GM19043 (cell line): Measurements from ENCODE around the gene TNFSF10.
"Not testable (repeated sequence)": the region's sequence is repeated elsewhere in the genome, so short reads cannot be mapped to it uniquely, and the experiment has no call there.

Experiments used
- ATAC-seq: cut with Tn5 transposase; IDR thresholded peaks from one replicate; pipeline ENCODE4 v1.9.1; 2021; ENCODE audit warnings: low read depth; ENCODE audit not compliant: unreplicated experiment

TNFSF10 gene

DNA sequence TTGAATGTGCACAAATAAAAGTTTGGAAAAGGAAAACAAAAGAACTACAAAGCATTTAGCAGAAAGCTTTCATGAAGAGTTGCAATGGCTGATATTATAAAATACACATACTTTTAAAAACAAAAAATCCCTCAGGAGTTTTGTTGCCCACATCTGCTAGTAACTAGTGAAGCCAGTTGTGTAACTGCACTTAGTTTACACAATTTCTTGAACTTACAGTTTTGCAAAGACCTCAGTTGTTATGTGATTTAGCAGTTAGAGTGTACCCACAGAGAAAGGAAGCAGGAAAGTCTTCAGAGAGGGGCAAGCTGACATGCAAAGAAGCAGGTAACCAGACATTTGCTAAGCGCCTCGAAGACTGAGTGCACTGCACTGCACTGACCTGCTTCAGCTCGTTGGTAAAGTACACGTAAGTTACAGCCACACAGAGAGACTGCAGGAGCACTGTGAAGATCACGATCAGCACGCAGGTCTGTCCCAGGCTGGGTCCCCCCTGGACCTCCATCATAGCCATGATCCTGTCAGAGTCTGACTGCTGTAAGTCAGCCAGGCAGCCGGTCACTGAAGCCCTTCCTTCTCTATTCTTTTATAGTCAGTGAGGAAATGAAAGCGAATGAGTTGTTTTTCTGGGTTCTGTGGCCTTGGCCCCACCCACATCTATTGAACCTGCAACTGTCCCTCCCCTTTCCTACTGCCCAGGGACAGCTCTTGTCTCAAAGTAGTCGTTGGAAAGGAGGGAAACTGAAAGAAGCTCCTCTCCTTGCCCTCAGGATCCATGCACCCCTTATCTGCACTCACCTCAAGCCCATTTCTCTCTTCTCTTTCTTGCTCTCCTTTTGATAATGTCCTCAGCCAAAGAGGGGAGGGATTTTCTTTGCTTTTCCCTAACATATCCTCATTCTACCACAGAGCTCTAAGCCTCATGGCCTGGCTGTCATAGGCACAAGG is at the start of gene TNFSF10:
Gene TNFSF10, minus strand, starts transcription at position 560 of the 948 bp plus-strand sequence. Its CDS starts 46 bp downstream, at position 514.
- peak; percentile 79 for ATAC-seq

GRCh38 chr3:172569128-172570008 is 46.1 kb upstream of the TNFSF10 start:
- no peak for ATAC-seq

DNA sequence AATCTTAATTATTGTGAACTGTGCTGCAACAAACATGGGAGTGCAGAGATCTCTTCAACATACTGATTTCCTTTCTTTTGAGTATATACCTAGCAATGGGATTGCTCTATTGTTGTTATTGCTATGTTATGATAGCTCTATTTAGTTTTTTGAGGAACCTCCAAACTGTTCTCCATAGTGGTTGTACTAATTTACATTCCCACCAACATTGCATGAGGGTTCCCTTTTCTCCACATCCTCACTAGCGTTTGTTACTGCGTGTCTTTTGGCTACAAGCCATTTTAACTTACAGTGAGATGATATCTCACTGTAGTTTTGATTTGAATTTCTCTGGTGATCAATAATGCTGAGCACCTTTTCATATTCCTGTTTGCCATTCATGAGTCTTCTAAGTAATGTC is 45.5 kb upstream of the TNFSF10 start:
- ATAC-seq, result no peak

GRCh38 chr3:172566785-172567184 is 43.6 kb upstream of the TNFSF10 start:
- not testable (repeated sequence) for ATAC-seq

DNA sequence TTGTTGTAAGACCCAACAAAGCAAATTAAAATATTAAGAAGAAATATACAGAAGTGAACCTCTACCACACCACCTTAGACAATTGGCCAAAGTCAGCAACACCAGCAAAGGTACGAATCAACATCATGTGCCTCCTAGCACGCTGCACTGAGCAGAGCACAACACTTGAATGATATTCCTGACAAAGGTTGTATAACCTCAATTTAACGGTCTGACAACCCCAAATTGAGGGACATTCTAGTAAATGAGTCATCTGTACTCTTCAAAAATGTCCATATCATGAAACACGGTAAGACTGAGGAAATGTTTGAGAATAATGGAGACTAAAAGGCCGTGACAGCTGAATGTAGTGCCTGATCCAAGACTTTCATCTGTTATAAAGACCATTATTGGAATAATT is 41.3 kb upstream of the TNFSF10 start:
- no peak for ATAC-seq

DNA sequence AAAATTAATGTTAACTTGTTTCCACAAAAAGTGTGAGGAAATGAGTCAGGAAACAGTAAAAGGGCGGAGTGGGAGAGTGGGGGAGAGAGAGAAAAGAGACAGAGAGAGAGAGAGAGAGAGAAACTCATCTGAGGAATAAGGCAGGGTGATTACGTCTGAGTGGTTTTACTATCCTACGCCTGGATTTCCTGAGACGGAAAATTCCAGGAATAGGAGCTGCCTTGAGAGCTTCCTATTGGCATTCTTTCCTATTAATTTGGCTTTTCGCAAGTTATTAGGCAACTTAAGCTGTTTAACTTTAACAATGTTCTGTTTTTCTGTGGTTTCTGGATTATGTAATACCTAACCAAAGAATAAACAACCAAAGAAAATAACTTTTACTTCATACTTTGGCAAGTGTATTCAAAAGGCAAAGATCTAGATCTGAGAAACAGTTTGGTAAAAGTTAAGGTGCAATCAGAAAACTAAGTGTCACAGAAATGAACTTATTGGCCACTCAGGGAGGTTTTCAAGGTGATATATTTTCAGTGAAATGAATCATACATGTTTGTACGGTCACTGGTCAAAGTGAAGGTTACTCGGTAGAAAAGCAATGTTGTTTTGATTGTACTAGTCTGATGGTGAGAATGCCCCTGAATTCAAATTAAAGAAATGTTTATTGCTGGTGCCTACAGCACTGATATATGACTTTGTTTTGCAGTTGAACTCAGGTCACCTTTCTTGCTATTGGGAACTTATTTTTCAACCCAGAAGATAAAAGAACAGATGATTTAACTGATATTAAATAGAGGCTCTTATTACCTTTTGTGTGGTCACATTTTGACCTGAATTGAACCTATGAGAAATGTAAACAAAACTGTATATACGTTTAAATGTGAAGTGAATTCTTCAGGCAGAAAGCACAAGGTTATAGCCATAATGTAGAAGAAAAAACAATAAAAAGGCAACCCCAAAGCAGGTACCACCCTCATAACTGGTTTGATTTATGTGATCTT is 39.9 kb upstream of the TNFSF10 start:
- peak; percentile 63 for ATAC-seq

DNA sequence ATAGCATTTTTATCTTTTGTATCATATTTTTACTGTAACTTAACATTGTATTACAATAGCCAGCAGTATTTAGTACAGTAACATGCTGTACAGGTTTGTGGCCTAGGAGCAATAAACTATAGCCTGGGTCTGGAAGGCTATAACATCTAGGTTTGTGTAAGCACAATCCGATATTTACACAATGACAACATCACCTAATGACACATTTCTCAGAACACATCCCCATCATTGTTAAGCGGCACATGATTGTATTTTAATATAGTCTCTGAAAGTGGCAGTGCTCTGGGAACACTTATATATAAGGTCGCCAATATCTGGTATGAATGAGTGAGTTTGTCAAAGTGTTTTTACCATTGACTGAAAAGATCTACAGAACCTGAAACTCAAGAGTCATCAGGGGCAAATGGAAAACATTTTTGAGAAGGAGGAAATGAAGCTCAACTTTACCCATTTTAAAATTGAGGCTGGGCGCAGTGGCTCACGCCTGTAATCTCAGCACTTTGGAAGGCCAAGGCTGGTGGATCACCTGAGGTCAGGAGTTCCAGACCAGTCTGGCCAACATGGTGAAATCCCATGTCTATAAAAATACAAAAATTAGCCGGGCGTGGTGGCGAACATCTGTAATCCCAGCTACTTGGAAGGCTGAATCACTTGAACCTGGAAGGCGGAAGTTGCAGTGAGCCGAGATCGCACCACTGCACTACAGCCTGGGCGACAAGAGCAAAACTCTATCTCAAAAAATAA is 38.8 kb upstream of the TNFSF10 start:
- no peak for ATAC-seq

- ATAC-seq, result no peak
Measured at GRCh38 chr3:172560586-172560985, 37.4 kb upstream of the TNFSF10 start.

DNA sequence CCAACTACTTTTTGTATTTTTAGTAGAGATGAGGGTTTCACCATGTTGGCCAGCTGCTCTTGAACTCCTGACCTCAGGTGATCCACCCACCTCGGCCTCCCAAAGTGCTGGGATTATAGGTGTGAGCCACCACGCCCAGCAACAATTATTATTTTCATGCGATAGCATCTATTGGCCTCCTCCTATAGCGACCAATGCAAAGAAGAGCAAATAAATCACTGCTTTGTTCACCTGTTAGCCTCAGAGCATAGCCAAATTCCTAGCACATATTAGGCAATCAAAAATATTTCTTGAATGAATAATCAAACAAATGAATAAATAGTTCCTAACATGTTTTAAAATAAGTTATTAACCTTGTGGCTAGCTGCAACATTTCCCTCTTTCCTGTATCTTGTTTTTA is 36.8 kb upstream of the TNFSF10 start:
- no peak for ATAC-seq

DNA sequence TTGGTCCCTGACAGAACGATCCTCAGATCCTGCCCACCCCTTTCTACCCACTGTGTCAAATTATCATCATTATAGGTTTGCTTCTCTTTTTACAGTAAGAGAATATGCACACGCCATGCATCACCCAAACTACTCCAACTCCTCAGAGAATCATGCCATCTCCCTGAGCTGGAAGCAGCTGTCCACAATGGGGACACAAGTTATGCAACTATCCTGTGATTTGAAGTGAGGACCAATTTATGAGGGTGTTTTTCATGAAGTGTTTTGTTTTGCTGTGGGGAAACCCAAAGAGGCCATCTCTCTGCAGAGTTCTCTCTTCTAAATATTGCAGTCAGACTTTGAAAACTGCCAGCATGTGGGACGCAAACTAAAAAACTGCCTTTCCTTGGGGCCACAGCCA is 35.8 kb upstream of the TNFSF10 start:
- ATAC-seq, result no peak

DNA sequence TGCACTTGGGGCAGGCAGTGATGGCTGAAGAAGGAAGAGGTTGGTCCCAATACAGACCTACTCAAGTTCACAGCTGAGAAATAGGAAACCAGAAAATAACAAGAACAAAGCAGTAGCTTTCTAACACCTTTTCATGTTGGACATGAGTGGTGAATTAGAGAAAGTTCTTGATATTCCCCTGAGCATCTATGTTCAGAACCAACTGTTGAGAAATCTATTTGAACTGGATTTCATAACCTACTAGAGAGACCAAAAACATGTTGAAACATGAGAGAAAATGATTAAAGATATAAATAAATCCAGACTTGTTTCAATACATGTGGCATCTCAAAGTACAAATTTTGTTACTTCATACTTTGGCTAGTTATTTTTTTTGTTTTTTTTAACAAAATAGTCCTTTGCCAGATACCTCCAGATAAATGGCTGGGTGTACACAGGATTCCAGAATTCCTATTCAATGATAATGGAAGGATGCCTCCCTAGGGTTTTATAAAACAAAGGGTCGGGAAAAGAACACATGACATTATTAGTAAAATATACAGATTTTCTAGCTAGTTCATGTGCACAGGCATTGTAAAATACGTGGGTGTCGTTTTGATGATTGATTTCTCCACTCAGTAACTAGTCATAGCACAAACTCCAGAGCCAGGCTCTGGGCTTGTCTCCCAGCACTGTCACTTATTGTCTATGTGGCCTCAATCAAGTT is 34.4 kb upstream of the TNFSF10 start:
- ATAC-seq, result no peak

DNA sequence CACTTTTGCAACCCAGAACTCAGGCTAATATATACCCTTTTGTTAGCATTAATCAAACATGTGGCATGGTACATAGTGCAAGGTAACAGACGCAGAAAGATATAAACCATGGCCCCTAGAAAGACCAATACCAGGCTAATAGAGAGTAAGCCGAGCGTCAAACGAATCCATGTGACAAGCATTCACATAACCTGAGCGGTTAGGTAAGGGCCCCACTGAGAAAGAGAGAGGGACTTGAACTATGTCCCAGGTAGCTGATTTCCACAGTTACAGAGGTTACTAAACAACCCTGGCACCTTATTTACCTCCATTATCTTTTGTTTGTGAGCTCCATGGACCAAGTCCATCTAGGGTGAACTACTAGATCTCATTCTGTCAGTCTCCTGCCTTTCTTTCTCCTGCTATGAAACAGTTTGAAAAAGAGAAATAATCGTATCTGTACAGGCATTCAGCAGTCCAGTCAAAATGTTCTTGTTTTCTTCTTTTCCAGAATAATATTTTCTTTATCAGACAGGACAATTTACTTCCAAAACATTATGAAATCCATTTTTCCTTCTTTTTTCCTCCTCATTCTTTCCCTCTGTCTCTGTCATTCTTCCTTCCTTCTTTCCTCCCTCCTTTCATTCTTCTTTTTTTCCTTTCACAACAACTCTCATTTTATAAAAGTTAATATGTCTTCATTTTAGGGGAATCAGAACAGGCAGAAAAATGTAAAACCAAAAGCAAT is 30.5 kb upstream of the TNFSF10 start:
- no peak for ATAC-seq

- no peak for ATAC-seq
Measured at GRCh38 chr3:172552607-172553006, 29.4 kb upstream of the TNFSF10 start.

DNA sequence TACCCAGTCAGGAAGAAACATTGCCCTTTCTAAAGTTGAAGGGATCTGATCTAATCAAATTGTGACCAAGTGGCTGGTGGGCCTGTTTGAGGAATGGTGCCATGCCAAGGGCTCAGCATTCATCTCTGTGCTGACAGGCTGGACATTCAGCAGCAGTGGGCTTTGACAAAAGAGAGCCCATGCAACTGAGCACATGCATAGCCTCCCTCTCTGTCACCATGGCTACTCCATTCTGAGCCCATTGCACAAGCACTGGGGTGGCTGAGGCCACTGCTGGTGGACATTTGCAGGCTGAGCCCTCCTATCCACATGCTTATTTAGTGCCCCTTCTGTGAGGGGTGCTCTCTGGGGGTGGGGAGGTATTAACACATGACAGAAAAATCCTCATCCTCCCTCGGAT is 28.6 kb upstream of the TNFSF10 start:
- ATAC-seq, result no peak

GRCh38 chr3:172550347-172550943 is 27.2 kb upstream of the TNFSF10 start:
- ATAC-seq, result no peak

DNA sequence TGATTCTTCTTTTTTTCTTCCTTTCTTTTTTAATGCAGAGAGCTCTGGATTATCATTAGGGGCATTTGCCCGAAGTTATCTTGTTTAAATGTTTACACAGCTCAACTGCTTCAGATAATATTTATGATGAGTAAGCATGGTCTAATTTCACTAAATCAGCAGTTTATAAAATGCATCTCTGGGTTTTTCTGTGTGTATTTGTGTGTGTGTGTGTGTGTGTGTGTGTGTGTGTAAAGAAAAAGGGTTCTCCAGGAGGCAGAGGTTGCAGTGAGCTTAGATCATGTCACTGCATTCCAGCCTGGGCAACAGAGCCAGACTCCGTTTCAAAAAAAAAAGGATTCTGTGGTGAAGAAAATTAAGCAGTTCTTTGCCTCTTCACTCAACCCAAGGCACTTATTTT is 25.9 kb upstream of the TNFSF10 start:
- no peak for ATAC-seq

DNA sequence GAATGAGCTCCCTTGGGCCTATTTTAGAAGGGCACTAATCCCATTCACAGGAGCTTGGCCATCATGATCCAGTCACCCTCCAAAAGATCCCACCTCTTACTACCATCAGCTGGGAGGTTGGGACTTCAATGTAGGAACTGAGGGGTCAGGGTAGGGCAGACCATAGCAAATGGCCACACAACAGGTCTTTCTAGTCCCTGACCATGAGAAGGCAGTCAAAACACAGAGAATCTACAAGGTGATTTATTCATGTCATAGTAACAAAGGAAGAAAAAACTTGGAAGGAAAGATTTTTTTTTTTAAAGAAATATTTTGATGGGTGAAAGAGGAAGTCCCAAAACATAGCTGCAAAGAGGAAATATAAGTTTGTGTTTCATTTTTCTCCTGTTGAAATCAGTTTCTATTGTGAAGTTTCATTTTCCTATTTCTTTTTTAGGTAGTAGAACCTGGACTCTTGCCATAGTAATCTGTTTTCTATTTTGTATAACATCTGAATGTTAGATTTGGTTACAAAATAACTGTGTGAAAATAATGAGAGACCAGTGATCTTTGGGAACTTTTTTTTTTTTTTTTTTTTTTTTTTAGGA is 23.5 kb upstream of the TNFSF10 start:
- ATAC-seq, result peak; percentile 49
